ENCODE data around the gene PYROXD2. TPM values are rescaled to one million over a fixed set of nuclear protein-coding genes. Genes with fewer than 3 reads are reported as not detected.
"Not testable (repeated sequence)": the region's sequence is repeated elsewhere in the genome, so short reads cannot be mapped to it uniquely, and the experiment has no call there.

The PYROXD2 gene
- total RNA-seq, 1 experiment from 2014 or later = 7.0 TPM

DNA sequence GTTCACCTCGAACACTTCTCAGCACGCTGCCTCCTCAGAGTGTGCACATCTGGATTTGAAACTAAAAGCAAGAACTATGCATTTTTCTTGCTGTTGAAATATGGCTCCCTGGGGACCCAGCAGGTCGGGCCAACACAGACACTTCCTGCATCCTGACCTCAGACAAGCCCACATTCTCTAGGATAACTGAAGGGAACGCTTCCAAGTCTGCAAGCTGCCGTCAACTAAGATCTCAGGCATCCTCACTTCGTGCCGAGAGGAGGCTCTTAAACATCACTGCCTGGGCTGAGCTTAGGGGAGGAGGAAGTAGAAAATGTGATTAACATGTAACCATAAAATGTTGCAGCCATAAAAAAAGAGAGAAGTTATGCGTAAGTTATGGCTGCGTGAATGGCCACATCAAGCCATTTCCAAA lies 65.5 kb downstream of the PYROXD2 start:
- Mint-ChIP-seq H3K4me3 (ENCODE audit: low read depth, unreplicated experiment) (no peak overlapping the region), H3K36me3 (ENCODE audit: insufficient read depth, unreplicated experiment) (no peaks in the 10 kb centered on the region), H3K9me3 (ENCODE audit: low read depth, unreplicated experiment) (peaks cover 8% of the 10 kb centered on the region), H3K27ac (ENCODE audit: unreplicated experiment) (no peak overlapping the region), H3K27me3 (ENCODE audit: unreplicated experiment) (peaks cover 55% of the 10 kb centered on the region), H3K4me1 (ENCODE audit: low read depth, unreplicated experiment) (no peaks in the 10 kb centered on the region)
- CTCF ChIA-PET = no interaction called here
- TF ChIP-seq, protein P1, sequence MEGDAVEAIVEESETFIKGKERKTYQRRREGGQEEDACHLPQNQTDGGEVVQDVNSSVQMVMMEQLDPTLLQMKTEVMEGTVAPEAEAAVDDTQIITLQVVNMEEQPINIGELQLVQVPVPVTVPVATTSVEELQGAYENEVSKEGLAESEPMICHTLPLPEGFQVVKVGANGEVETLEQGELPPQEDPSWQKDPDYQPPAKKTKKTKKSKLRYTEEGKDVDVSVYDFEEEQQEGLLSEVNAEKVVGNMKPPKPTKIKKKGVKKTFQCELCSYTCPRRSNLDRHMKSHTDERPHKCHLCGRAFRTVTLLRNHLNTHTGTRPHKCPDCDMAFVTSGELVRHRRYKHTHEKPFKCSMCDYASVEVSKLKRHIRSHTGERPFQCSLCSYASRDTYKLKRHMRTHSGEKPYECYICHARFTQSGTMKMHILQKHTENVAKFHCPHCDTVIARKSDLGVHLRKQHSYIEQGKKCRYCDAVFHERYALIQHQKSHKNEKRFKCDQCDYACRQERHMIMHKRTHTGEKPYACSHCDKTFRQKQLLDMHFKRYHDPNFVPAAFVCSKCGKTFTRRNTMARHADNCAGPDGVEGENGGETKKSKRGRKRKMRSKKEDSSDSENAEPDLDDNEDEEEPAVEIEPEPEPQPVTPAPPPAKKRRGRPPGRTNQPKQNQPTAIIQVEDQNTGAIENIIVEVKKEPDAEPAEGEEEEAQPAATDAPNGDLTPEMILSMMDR (IDR thresholded peaks at IDR 0.05; ENCODE audit: unreplicated experiment) = no peak
- intact Hi-C loops (cut with micrococcal nuclease; ENCODE audit: unreplicated experiment) = no loop called here
- DNase-seq = no peak
- BruUV-seq (replicated peaks) = no TSS peak

DNA sequence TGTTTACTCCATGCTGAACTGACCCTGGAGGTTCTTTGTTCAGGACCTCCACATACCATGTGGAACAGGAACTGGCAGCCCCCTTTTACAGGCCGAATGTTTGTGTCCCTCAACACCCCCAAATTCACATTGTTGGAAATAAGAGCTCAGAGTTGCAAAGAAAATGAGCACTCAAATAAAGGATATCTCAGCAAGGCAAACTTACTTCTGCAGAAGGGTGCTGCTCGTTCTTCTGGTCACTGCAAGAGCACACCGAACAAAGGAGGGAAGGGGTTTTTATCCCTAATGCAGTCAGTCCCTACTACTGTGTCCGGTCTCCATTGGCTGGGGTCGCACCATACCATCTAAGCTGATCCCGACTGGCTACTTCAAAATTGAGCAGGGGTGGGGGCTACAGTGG lies 68.1 kb downstream of the PYROXD2 start:
- TF ChIP-seq, protein P1 (IDR thresholded peaks at IDR 0.05; ENCODE audit: unreplicated experiment) = no peak
- intact Hi-C loops (cut with micrococcal nuclease; ENCODE audit: unreplicated experiment) = no loop called here
- no peaks in the 10 kb centered on the region for H3K36me3 Mint-ChIP-seq (ENCODE audit: insufficient read depth, unreplicated experiment)
- peaks cover 28% of the 10 kb centered on the region for H3K27me3 Mint-ChIP-seq (ENCODE audit: unreplicated experiment)
- CTCF ChIA-PET = no interaction called here
- peaks cover 8% of the 10 kb centered on the region for H3K9me3 Mint-ChIP-seq (ENCODE audit: low read depth, unreplicated experiment)
- no peak overlapping the region for H3K27ac Mint-ChIP-seq (ENCODE audit: unreplicated experiment)
- no peak for DNase-seq
- H3K4me1 Mint-ChIP-seq (ENCODE audit: low read depth, unreplicated experiment) = no peaks in the 10 kb centered on the region
- BruUV-seq (replicated peaks) = no TSS peak
- H3K4me3 Mint-ChIP-seq (ENCODE audit: low read depth, unreplicated experiment) = no peak overlapping the region

DNA sequence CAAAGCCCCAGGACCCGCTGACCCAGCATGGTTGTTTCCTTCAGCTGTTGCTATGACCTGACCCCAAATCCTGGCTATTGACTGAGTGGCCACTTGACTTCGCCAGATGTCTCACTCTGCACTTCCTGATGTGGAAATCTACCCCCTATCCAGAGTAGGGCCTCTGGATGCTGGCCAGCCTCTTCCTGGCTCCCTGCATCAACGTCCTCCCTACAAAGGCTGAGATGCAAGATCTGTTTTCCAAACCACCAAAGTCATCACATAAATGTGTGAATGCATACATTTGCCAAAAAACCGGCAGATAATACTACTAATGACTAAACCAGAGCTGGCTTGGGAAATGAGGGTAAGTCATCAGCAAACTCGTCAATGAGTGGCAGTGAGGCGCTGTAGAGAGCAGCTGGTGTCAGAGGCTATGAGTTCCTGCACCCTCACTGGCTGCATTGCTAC lies 70.4 kb downstream of the PYROXD2 start:
- Mint-ChIP-seq H3K27me3 (ENCODE audit: unreplicated experiment) (peaks cover 9% of the 10 kb centered on the region), H3K27ac (ENCODE audit: unreplicated experiment) (no peak overlapping the region), H3K4me1 (ENCODE audit: low read depth, unreplicated experiment) (peaks cover 7% of the 10 kb centered on the region), H3K36me3 (ENCODE audit: insufficient read depth, unreplicated experiment) (no peaks in the 10 kb centered on the region), H3K4me3 (ENCODE audit: low read depth, unreplicated experiment) (no peak overlapping the region), H3K9me3 (ENCODE audit: low read depth, unreplicated experiment) (peaks cover 8% of the 10 kb centered on the region)
- BruUV-seq (replicated peaks) = no TSS peak
- no peak for DNase-seq
- intact Hi-C loops (cut with micrococcal nuclease; ENCODE audit: unreplicated experiment) = no loop called here
- TF ChIP-seq, protein P1 (IDR thresholded peaks at IDR 0.05; ENCODE audit: unreplicated experiment) = no peak
- CTCF ChIA-PET = no interaction called here

DNA sequence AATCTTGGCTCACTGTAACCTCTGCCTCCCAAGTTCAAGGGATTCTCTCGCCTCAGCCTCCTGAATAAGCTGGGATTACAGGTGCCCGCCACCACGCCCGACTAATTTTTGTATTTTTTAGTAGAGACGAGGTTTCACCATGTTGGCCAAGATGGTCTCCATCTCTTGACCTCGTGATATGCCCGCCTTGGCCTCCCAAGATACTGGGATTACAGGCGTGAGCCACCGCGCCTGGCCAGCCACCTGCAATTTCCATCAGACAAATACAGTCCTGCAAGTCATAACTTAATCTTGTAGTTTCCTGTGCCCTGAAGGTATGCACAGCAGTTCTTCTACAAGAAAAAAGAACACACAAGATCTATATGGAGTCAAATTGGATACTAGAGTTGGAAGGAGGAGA lies 73.3 kb downstream of the PYROXD2 start:
- intact Hi-C loops (cut with micrococcal nuclease; ENCODE audit: unreplicated experiment); H3K4me3 Mint-ChIP-seq (ENCODE audit: low read depth, unreplicated experiment); H3K9me3 Mint-ChIP-seq (ENCODE audit: low read depth, unreplicated experiment): not testable (repeated sequence)

DNA sequence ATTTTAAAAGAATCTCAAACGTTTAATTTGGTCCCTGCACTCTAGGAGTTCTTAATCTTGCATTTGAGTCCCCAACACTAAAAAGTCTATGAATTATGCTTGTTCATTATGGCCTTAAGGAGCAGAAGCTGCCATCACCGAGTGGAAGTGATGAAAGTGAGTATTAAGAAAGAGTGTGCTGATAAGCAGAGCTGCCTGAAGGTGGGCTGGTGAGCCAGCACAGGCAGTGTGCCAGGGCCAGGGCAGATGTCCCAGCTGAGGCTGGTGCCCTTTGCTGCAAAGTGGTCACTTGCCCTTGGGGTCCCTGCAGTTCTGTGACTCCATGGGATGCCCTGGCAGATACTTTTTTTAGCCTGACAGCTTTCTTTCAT lies 74.1 kb downstream of the PYROXD2 start:
- Mint-ChIP-seq H3K9me3 (ENCODE audit: low read depth, unreplicated experiment) (no peaks in the 10 kb centered on the region), H3K4me1 (ENCODE audit: low read depth, unreplicated experiment) (peaks cover 7% of the 10 kb centered on the region), H3K27me3 (ENCODE audit: unreplicated experiment) (no peaks in the 10 kb centered on the region), H3K4me3 (ENCODE audit: low read depth, unreplicated experiment) (no peak overlapping the region), H3K36me3 (ENCODE audit: insufficient read depth, unreplicated experiment) (no peaks in the 10 kb centered on the region), H3K27ac (ENCODE audit: unreplicated experiment) (no peak overlapping the region)
- CTCF ChIA-PET = no interaction called here
- BruUV-seq (replicated peaks) = no TSS peak
- intact Hi-C loops (cut with micrococcal nuclease; ENCODE audit: unreplicated experiment) = no loop called here
- no peak for DNase-seq
- TF ChIP-seq, protein P1 (IDR thresholded peaks at IDR 0.05; ENCODE audit: unreplicated experiment) = no peak

More for the DNA sequence above, 73.3 kb downstream of the PYROXD2 start:
- H3K36me3 Mint-ChIP-seq (ENCODE audit: insufficient read depth, unreplicated experiment); BruUV-seq (replicated peaks); H3K27me3 Mint-ChIP-seq (ENCODE audit: unreplicated experiment); DNase-seq; H3K27ac Mint-ChIP-seq (ENCODE audit: unreplicated experiment); H3K4me1 Mint-ChIP-seq (ENCODE audit: low read depth, unreplicated experiment); CTCF ChIA-PET: not testable (repeated sequence)
